ENCODE measurements around the gene ZNF799. TPM values are rescaled to one million over a fixed set of nuclear protein-coding genes. Genes with fewer than 3 reads are reported as not detected.

The ZNF799 gene
- total and polyA plus RNA-seq, 2 of the 13 experiments (the other 11 are each of a cell fraction or from before 2014, with no cell fraction given) = 7.7 to 17.9 TPM

DNA sequence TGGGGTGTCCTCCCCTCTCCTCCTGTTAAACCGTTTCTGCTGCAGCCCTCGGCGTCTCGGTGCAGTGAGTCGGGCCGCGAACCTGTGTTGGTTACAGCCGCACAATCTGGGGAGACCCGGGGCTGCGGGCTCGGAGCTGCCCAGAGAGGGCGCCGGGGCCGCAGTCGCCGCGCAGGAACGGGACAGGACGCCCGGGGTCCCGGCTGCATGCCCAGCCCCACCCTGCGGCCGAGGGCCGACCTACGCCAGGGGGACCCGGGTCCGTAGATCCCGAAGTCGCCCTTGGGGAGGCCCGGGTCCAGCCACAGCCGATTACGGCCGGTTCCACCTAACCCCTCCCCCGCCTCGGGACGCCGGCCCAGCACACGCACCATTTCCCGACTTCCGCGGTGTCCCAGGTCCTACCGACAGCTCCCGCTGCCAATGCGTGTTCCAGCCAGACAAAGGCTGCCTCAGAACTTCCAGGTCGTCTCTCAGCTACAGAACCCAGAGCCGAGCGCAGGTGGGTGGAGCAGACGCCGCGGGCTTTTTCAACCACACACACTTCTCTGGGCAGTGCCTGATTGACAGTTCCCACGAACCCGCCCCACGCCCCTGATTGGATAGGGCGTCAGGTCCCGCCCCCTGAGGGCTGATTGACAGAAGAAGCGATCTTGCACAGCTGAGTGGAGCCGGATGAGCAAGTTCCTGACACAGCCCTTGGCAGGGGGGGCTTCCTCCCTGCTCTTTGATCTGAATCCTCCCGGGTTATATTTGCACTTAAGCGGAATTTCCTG is 39.7 kb upstream of the ZNF799 start, which contains the start of gene ZNF443 (continued):
- TF ChIP-seq REST (IDR thresholded peaks at IDR 0.05; ENCODE audit: borderline replicate concordance in 1 of 2, low read depth in 1 of 2, low read length in 2 of 2) = 0 out of 4 replicates have a peak, but pooled peaks of 1 of the 2 experiments have one; percentile 20
- TF ChIP-seq, protein P1, sequence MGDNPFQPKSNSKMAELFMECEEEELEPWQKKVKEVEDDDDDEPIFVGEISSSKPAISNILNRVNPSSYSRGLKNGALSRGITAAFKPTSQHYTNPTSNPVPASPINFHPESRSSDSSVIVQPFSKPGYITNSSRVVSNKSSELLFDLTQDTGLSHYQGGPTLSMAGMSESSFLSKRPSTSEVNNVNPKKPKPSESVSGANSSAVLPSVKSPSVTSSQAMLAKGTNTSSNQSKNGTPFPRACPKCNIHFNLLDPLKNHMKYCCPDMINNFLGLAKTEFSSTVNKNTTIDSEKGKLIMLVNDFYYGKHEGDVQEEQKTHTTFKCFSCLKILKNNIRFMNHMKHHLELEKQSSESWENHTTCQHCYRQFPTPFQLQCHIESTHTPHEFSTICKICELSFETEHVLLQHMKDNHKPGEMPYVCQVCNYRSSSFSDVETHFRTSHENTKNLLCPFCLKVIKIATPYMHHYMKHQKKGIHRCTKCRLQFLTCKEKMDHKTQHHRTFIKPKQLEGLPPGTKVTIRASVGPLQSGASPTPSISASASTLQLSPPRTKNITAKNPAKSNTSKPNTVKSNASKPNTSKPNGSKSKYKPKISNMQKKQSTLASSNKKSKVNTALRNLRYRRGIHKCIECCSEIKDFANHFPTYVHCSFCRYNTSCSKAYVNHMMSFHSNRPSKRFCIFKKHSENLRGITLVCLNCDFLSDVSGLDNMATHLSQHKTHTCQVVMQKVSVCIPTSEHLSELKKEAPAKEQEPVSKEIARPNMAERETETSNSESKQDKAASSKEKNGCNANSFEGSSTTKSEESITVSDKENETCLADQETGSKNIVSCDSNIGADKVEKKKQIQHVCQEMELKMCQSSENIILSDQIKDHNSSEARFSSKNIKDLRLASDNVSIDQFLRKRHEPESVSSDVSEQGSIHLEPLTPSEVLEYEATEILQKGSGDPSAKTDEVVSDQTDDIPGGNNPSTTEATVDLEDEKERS (CRISPR knock-in tag; IDR thresholded peaks at IDR 0.05) = no peak
- TF ChIP-seq MAZ (IDR thresholded peaks at IDR 0.05; ENCODE audit: borderline replicate concordance, low read depth, low read length) = peak; percentile 35; the same call in 1 of the 2 replicates
- TF ChIP-seq MAZ (CRISPR knock-in tag; IDR thresholded peaks at IDR 0.05; ENCODE audit: low read depth) = no peak
- no peak; the same call in 1 of the 2 replicates for TF ChIP-seq ZSCAN31 (CRISPR knock-in tag; IDR thresholded peaks at IDR 0.05; ENCODE audit: low read depth)
- TF ChIP-seq REL (CRISPR knock-in tag; conservative IDR thresholded peaks at IDR 0.05) = no peak
- TF ChIP-seq ZNF883 (CRISPR knock-in tag; IDR thresholded peaks at IDR 0.05; ENCODE audit: not compliant biosample characterization) = no peak
- TF ChIP-seq HDAC1 (CRISPR knock-in tag; IDR thresholded peaks at IDR 0.05) = peak; percentile 64; the same call in 1 of the 2 replicates
- no peak for TF ChIP-seq ISX (CRISPR knock-in tag; conservative IDR thresholded peaks at IDR 0.05)
- TF ChIP-seq ZNF747 (CRISPR knock-in tag; IDR thresholded peaks at IDR 0.05; ENCODE audit: borderline replicate concordance) = no peak
- TF ChIP-seq SIN3A (IDR thresholded peaks at IDR 0.05; ENCODE audit: borderline replicate concordance, low read depth, low read length) = peak; percentile 92; the same call in 1 of the 2 replicates
- 0 out of 2 replicates have a peak, but pooled peaks have one; percentile 41 for TF ChIP-seq ARHGAP35 (CRISPR knock-in tag; IDR thresholded peaks at IDR 0.05; ENCODE audit: borderline replicate concordance)
- TF ChIP-seq BRCA1 (CRISPR knock-in tag; IDR thresholded peaks at IDR 0.05) = no peak
- TF ChIP-seq NR2C2 (CRISPR knock-in tag; IDR thresholded peaks at IDR 0.05; ENCODE audit: borderline replicate concordance) = peak; percentile 76
- TF ChIP-seq PCBP1 (IDR thresholded peaks at IDR 0.05; ENCODE audit: borderline replicate concordance, low read depth, low read length) = 0 out of 2 replicates have a peak, but pooled peaks have one; percentile 51
- peak; percentile 78 for TF ChIP-seq TCF7 (IDR thresholded peaks at IDR 0.05; ENCODE audit: low read depth)
- peak; percentile 41 for TF ChIP-seq ERF (CRISPR knock-in tag; IDR thresholded peaks at IDR 0.05)
- TF ChIP-seq, protein P2, sequence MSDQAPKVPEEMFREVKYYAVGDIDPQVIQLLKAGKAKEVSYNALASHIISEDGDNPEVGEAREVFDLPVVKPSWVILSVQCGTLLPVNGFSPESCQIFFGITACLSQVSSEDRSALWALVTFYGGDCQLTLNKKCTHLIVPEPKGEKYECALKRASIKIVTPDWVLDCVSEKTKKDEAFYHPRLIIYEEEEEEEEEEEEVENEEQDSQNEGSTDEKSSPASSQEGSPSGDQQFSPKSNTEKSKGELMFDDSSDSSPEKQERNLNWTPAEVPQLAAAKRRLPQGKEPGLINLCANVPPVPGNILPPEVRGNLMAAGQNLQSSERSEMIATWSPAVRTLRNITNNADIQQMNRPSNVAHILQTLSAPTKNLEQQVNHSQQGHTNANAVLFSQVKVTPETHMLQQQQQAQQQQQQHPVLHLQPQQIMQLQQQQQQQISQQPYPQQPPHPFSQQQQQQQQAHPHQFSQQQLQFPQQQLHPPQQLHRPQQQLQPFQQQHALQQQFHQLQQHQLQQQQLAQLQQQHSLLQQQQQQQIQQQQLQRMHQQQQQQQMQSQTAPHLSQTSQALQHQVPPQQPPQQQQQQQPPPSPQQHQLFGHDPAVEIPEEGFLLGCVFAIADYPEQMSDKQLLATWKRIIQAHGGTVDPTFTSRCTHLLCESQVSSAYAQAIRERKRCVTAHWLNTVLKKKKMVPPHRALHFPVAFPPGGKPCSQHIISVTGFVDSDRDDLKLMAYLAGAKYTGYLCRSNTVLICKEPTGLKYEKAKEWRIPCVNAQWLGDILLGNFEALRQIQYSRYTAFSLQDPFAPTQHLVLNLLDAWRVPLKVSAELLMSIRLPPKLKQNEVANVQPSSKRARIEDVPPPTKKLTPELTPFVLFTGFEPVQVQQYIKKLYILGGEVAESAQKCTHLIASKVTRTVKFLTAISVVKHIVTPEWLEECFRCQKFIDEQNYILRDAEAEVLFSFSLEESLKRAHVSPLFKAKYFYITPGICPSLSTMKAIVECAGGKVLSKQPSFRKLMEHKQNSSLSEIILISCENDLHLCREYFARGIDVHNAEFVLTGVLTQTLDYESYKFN (CRISPR knock-in tag; conservative IDR thresholded peaks at IDR 0.05) = peak; percentile 81; the same call in 1 of the 2 replicates
